H1 (cell line): ENCODE results near the gene STPG1. TPM values are rescaled to one million over a fixed set of nuclear protein-coding genes. Genes with fewer than 3 reads are reported as not detected.

Experiments
- CTCF ChIA-PET: fragments of 300-600 bp; sonication (Branson Sonifier 250); formaldehyde crosslinking; loops from one replicate; lab custom pipeline; 2021; ENCODE audit not compliant: partially characterized antibody; lab: Charles Lee
- POLR2A ChIA-PET: fragments of 300-600 bp; sonication (Branson Sonifier 250); formaldehyde crosslinking; loops from one replicate; lab custom pipeline; 2021; ENCODE audit warnings: inconsistent platforms; ENCODE audit not compliant: partially characterized antibody; lab: Charles Lee
- DNase-seq, 2 experiments: peaks; one replicate each; pipeline versions ENCODE4 v3.0.0 to v3.0.0-alpha.2; 2010 to 2022; ENCODE audit warnings: low spot score in 2 of 2, low read depth in 1 of 2, mixed read lengths in 1 of 2
- FAIRE-seq: peaks from 2 replicates; lab custom pipeline; 2011; peaks lifted over from hg19 to GRCh38; lab: Jason Lieb, UNC
- H2AFZ ChIP-seq: 2 replicates; pipeline ENCODE4 v1.8.1; 2012; ENCODE audit warnings: low read length, inconsistent platforms
- H2AK5ac ChIP-seq: 2 replicates; pipeline ENCODE4 v1.6.1; 2013; ENCODE audit warnings: low read depth, low read length
- H2BK120ac ChIP-seq: replicated peaks from 2 replicates; pipeline ENCODE3; 2013; ENCODE audit warnings: low read depth, low read length, inconsistent platforms
- H2BK12ac ChIP-seq: 2 replicates; pipeline ENCODE4 v1.6.1; 2013; ENCODE audit warnings: low read depth, low read length
- H2BK15ac ChIP-seq: 2 replicates; pipeline ENCODE4 v1.6.1; 2013; ENCODE audit warnings: low read length
- H2BK20ac ChIP-seq: 2 replicates; pipeline ENCODE4 v1.6.1; 2013; ENCODE audit warnings: low read length
- H2BK5ac ChIP-seq: 2 replicates; pipeline ENCODE4 v1.6.1; 2013; ENCODE audit warnings: low read depth, low read length
- H3K14ac ChIP-seq: 2 replicates; pipeline ENCODE4 v1.6.1; 2013; ENCODE audit warnings: inconsistent platforms; ENCODE audit not compliant: insufficient read length
- H3K18ac ChIP-seq: 2 replicates; pipeline ENCODE4 v1.6.1; 2013; ENCODE audit warnings: low read length; ENCODE audit errors: extremely low read depth
- H3K23ac ChIP-seq: 2 replicates; pipeline ENCODE4 v1.6.1; 2013; ENCODE audit warnings: inconsistent platforms; ENCODE audit not compliant: insufficient read length
- H3K23me2 ChIP-seq: 2 replicates; pipeline ENCODE4 v1.6.1; 2013; ENCODE audit warnings: low read depth, low read length
- H3K27ac ChIP-seq: 2 replicates; pipeline ENCODE4 v1.6.1; 2011; ENCODE audit warnings: low read depth, low read length, inconsistent platforms
- H3K27me3 ChIP-seq, 4 experiments: replicated peaks in 1 of 4; 1 replicate in 1 of 4; 2 replicates in 3 of 4; pipeline versions ENCODE4 v1.6.1 to v1.8.1; 2011 to 2013; ENCODE audit warnings: low read length in 3 of 4, mild to moderate bottlenecking in 3 of 4, inconsistent platforms in 2 of 4, mixed read lengths in 2 of 4, moderate library complexity in 1 of 4; ENCODE audit not compliant: control insufficient read depth in 3 of 4, insufficient read depth in 3 of 4; ENCODE audit errors: extremely low read depth in 1 of 4
- H3K36me3 ChIP-seq, 4 experiments: 2 replicates each; pipeline versions ENCODE4 v1.6.1 to v1.8.1; 2011 to 2013; ENCODE audit warnings: mild to moderate bottlenecking in 4 of 4, low read length in 3 of 4, moderate library complexity in 2 of 4, control low read depth in 1 of 4, inconsistent platforms in 1 of 4; ENCODE audit not compliant: insufficient read depth in 4 of 4, control insufficient read depth in 2 of 4
- H3K4ac ChIP-seq: replicated peaks from 2 replicates; pipeline ENCODE3; 2013; ENCODE audit warnings: low read length, low read depth, mixed read lengths, inconsistent platforms; ENCODE audit not compliant: insufficient read length
- H3K4me1 ChIP-seq, 4 experiments: replicated peaks in 1 of 4; 1 replicate in 1 of 4; 2 replicates in 3 of 4; pipeline versions ENCODE4 v1.6.1 to v1.8.1; 2011 to 2013; ENCODE audit warnings: low read length in 3 of 4, inconsistent platforms in 2 of 4, mixed read lengths in 1 of 4; ENCODE audit not compliant: insufficient read depth in 4 of 4, control insufficient read depth in 3 of 4
- H3K4me2 ChIP-seq, 2 experiments: 2 replicates each; pipeline versions ENCODE4 v1.6.1 to v1.8.1; 2011 to 2013; ENCODE audit warnings: low read depth in 2 of 2, low read length in 2 of 2, control low read depth in 1 of 2, inconsistent platforms in 1 of 2, mild to moderate bottlenecking in 1 of 2; ENCODE audit not compliant: insufficient read depth in 1 of 2
- H3K4me3 ChIP-seq, 4 experiments: fragments of 200-600, 300-600 bp in 1 of 4; sonication (generic), shearing (Covaris generic), sonication (Bioruptor Twin) in 1 of 4; 2 replicates each; pipeline versions ENCODE4 v1.5.1 to v1.8.1; 2011 to 2016; ENCODE audit warnings: low read length in 4 of 4, low read depth in 3 of 4, control low read depth in 2 of 4, inconsistent platforms in 2 of 4, mild to moderate bottlenecking in 2 of 4, mixed read lengths in 1 of 4, moderate library complexity in 1 of 4; ENCODE audit not compliant: insufficient read depth in 2 of 4; ENCODE audit errors: extremely low read depth in 1 of 4
- H3K56ac ChIP-seq: replicated peaks from 2 replicates; pipeline ENCODE3; 2013; ENCODE audit warnings: low read depth, mild to moderate bottlenecking, mixed read lengths, low read length, inconsistent platforms; ENCODE audit not compliant: insufficient read length
- H3K79me1 ChIP-seq: 2 replicates; pipeline ENCODE4 v1.6.1; 2013; ENCODE audit warnings: low read depth, low read length, control low read depth
- H3K79me2 ChIP-seq, 2 experiments: 2 replicates each; pipeline versions ENCODE4 v1.6.1 to v1.8.1; 2012 to 2013; ENCODE audit warnings: low read length in 2 of 2, mild to moderate bottlenecking in 2 of 2, inconsistent platforms in 1 of 2; ENCODE audit not compliant: insufficient read depth in 2 of 2, control insufficient read depth in 1 of 2
- H3K9ac ChIP-seq, 4 experiments: replicated peaks in 1 of 4; 1 replicate in 1 of 4; 2 replicates in 3 of 4; pipeline versions ENCODE4 v1.6.1 to v1.8.1; 2011 to 2013; ENCODE audit warnings: low read depth in 3 of 4, low read length in 3 of 4, control low read depth in 2 of 4, mild to moderate bottlenecking in 2 of 4, moderate library complexity in 2 of 4, inconsistent platforms in 1 of 4; ENCODE audit errors: extremely low read depth in 1 of 4
- H3K9me3 ChIP-seq, 2 experiments: 2 replicates each; pipeline versions ENCODE4 v1.6.1 to v1.8.1; 2012 to 2013; ENCODE audit warnings: mild to moderate bottlenecking in 2 of 2, moderate library complexity in 2 of 2, control low read depth in 1 of 2, inconsistent platforms in 1 of 2, low read depth in 1 of 2, low read length in 1 of 2, mixed read lengths in 1 of 2; ENCODE audit not compliant: insufficient read depth in 2 of 2
- H4K20me1 ChIP-seq, 2 experiments: replicated peaks in 1 of 2; 2 replicates each; pipeline versions ENCODE3 to v1.8.1; 2011 to 2013; ENCODE audit warnings: inconsistent platforms in 2 of 2, low read length in 2 of 2, mild to moderate bottlenecking in 1 of 2; ENCODE audit not compliant: insufficient read depth in 2 of 2, control insufficient read depth in 1 of 2
- H4K5ac ChIP-seq: 2 replicates; pipeline ENCODE4 v1.6.1; 2013; ENCODE audit warnings: low read length, low read depth, mixed read lengths, inconsistent platforms; ENCODE audit not compliant: insufficient read length
- H4K8ac ChIP-seq: 2 replicates; pipeline ENCODE4 v1.8.0; 2013; ENCODE audit warnings: mild to moderate bottlenecking, moderate library complexity, low read length, inconsistent platforms; ENCODE audit not compliant: insufficient read depth; ENCODE audit errors: extremely low read depth
- H4K91ac ChIP-seq: replicated peaks from 2 replicates; pipeline ENCODE3; 2013; ENCODE audit warnings: low read length, mixed read lengths, inconsistent platforms; ENCODE audit not compliant: insufficient read length
- MAFK ChIP-seq: IDR thresholded peaks from 2 replicates; pipeline ENCODE4 v1.6.1; 2012; ENCODE audit warnings: low read depth, mild to moderate bottlenecking, improper control_type of control experiment, low read length
- POU5F1 ChIP-seq: IDR thresholded peaks from 2 replicates; pipeline ENCODE4 v1.6.1; 2011; ENCODE audit warnings: low read depth, mild to moderate bottlenecking, low read length, moderate library complexity
- SAP30 ChIP-seq: fragments of 300-600 bp; sonication (generic); IDR thresholded peaks from 2 replicates; pipeline ENCODE4 v1.7.1; 2012; ENCODE audit warnings: low read length, moderate library complexity, mild to moderate bottlenecking, inconsistent platforms; ENCODE audit not compliant: insufficient read depth, insufficient replicate concordance
- SUZ12 ChIP-seq: fragments of 200-600 bp; sonication (generic); IDR thresholded peaks from 2 replicates; pipeline ENCODE4 v1.6.1; 2012; ENCODE audit warnings: mild to moderate bottlenecking, inconsistent platforms, low read length, moderate library complexity, mixed read lengths
- WGBS, 2 experiments: shearing (Covaris generic) in 1 of 2; methylation state at CpG; one replicate each; pipeline versions ENCODE4 v1.1.6 to v1.1.7; 2013 to 2015; ENCODE audit warnings: low lambda C conversion rate in 2 of 2, mixed read lengths in 2 of 2, inconsistent platforms in 1 of 2, low coverage in 1 of 2, missing lambda C conversion rate in 1 of 2; ENCODE audit not compliant: insufficient replicate concordance in 2 of 2, insufficient coverage in 1 of 2, insufficient read length in 1 of 2; ENCODE audit errors: extremely low coverage in 1 of 2, missing lambda C conversion rate in 1 of 2; 5-methylcytosine and 5-hydroxymethylcytosine counted together
- polyA plus RNA-seq, 7 experiments: library from polyadenylated mRNA; depleted of rRNA in 3 of 7; stranded (reverse) in 5 of 7; unstranded in 2 of 7; fragments of >200 nt in 5 of 7; fragments of 200-250 nt in 2 of 7; gene quantifications; 1 replicate in 5 of 7; 2 replicates in 1 of 7; 4 replicates in 1 of 7; pipeline versions ENCODE4 v1.2.1 to v1.2.3, GENCODE V29; 2011 to 2013; ENCODE audit warnings: missing spikeins in 2 of 7, mixed read lengths in 2 of 7
- total RNA-seq: library from RNA; stranded (reverse); fragmentation: NEBNext Ultra II Directional; extraction: Animal tissue kit (Norgen Biotek cat#: 25700); gene quantifications from 2 replicates; pipeline ENCODE4 v1.2.1, GENCODE V29; 2021
- TF ChIP-seq, protein P1 (sequence below): IDR thresholded peaks from 2 replicates; pipeline ENCODE4 v1.6.1; 2012; ENCODE audit warnings: inconsistent platforms

STPG1 gene
- total and polyA plus RNA-seq, 2 of the 8 experiments (the other 6 are each of a cell fraction or from before 2014, with no cell fraction given): 10.3 to 11.2 TPM

DNA sequence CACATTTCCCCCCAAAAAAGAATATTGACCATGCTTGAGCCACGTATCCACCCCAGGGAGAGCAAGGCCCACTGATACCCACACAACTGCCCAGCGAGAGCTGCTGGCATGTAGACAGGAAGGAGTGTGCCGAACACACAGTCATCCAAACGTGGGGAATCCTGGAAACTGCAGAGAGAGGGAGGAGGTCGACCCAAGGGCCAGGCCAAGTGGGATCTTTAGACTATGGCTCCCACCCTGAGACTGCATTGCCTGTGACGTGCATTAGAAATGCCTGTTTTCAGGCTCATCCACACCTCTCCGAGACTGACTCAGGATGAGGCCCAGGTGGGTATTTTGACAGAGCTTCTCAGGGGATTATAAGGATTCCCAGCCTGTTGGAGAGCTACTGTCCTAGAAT is 27.9 kb upstream of the STPG1 start:
- peak overlapping the region in 1 of 4 experiments; percentile 37; a peak in 1 of 7 replicates for H3K9ac ChIP-seq
- H4K91ac ChIP-seq: no peak overlapping the region
- WGBS, 2 experiments: 88% methylated on average over 7 of the region's 7 CpGs; no CpG with 5 or more reads in 1 of the 2 experiments
- no peak overlapping the region for H3K23ac ChIP-seq
- no peak overlapping the region; the same call in 1 of the 2 replicates for H3K27ac ChIP-seq
- ChIA-PET CTCF (interaction anchor here (0.9 to 1.3 kb wide), 3 partner anchors 11 to 47 kb away, joined by 3 to 4 read pairs (median 4); no protein-coding TSS in a partner anchor), POLR2A (no interaction called here)
- DNase-seq (no peak), FAIRE-seq (no peak)
- H3K18ac ChIP-seq: no peak overlapping the region
- H3K4me1 ChIP-seq: peaks cover 3 to 12% (median 5%) of the 10 kb centered on the region in 4 experiments
- no peak overlapping the region; the same call in 1 of the 2 replicates for H2BK5ac ChIP-seq
- H3K36me3 ChIP-seq: no peaks in the 10 kb centered on the region; a peak in 1 of 8 replicates
- no peaks in the 10 kb centered on the region for H3K9me3 ChIP-seq
- no peaks in the 10 kb centered on the region for H3K79me1 ChIP-seq
- H3K4me3 ChIP-seq: no peak overlapping the region
- H4K20me1 ChIP-seq: no peaks in the 10 kb centered on the region
- H2AK5ac ChIP-seq: no peak overlapping the region
- no peaks in the 10 kb centered on the region for H3K79me2 ChIP-seq
- H3K56ac ChIP-seq: no peak overlapping the region
- no peak overlapping the region for H4K5ac ChIP-seq
- H3K4me2 ChIP-seq: no peak overlapping the region
- H2BK12ac ChIP-seq: no peak overlapping the region
- H2BK20ac ChIP-seq: no peak overlapping the region
- no peak overlapping the region for H2BK120ac ChIP-seq
- H3K14ac ChIP-seq: no peak overlapping the region
- no peak overlapping the region for H3K4ac ChIP-seq
- H2AFZ ChIP-seq: no peak overlapping the region
- no peak overlapping the region for H4K8ac ChIP-seq
- H3K23me2 ChIP-seq: no peaks in the 10 kb centered on the region
- H3K27me3 ChIP-seq: no peaks in the 10 kb centered on the region
- no peak overlapping the region for H2BK15ac ChIP-seq
- TF ChIP-seq, protein P1, sequence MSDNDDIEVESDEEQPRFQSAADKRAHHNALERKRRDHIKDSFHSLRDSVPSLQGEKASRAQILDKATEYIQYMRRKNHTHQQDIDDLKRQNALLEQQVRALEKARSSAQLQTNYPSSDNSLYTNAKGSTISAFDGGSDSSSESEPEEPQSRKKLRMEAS: no peak
- TF ChIP-seq POU5F1 (no peak), MAFK (no peak), SUZ12 (no peak), SAP30 (no peak)
